Measurements from ENCODE around the gene SLC44A2.

- no peak for TF ChIP-seq POLR2A (IDR thresholded peaks at IDR 0.05)
- peak; percentile 84 to 99 (median 98) for TF ChIP-seq CTCF (IDR thresholded peaks at IDR 0.05)
- TF ChIP-seq EP300 (IDR thresholded peaks at IDR 0.05) = no peak
These were observed 44.2 kb upstream of the SLC44A2 start for GRCh38 chr19:10580979-10581631.

Data from ovary (tissue), 3 donors.